Adrenal gland (tissue), 12 donors: ENCODE data around the gene VEGFD. TPM values are rescaled to one million over a fixed set of nuclear protein-coding genes. Genes with fewer than 3 reads are reported as not detected.

Experiments
- DNase-seq, 7 donors: peaks; one replicate each; pipeline ENCODE4 v3.0.0-alpha.2; 2019 to 2020
- H3K27ac ChIP-seq, 5 donors: fragments of 200-600 bp; sonication (generic) in 4 of 5; 1 replicate in 3 of 5; 2 replicates in 2 of 5; pipeline versions ENCODE4 v1.5.1 to v1.8.0; 2016 to 2020; ENCODE audit warnings: mild to moderate bottlenecking in 1 of 5
- H3K27me3 ChIP-seq: fragments of 200-600 bp; 2 replicates; pipeline ENCODE4 v1.8.0; 2021
- H3K36me3 ChIP-seq, 2 donors: fragments of 200-600 bp; replicated peaks in 1 of 2; 1 replicate in 1 of 2; 2 replicates in 1 of 2; pipeline versions ENCODE4 v1.5.1 to v1.8.0; 2018 to 2022
- H3K4me1 ChIP-seq, 2 donors: fragments of 200-600 bp; replicated peaks in 1 of 2; 1 replicate in 1 of 2; 2 replicates in 1 of 2; pipeline versions ENCODE4 v1.5.1 to v1.8.0; 2018 to 2021
- H3K4me3 ChIP-seq, 4 donors: fragments of 200-600 bp; sonication (generic) in 3 of 4; one replicate each; pipeline ENCODE4 v1.5.1; 2016 to 2018
- H3K9me3 ChIP-seq, 3 donors: fragments of 200-600 bp; sonication (generic) in 1 of 3; replicated peaks in 1 of 3; 1 replicate in 2 of 3; 2 replicates in 1 of 3; pipeline versions ENCODE4 v1.5.1 to v1.8.0; 2016 to 2021
- POLR2A ChIP-seq, 2 donors: fragments of 450-650 bp; IDR thresholded peaks; one replicate each; pipeline ENCODE4 v1.6.1; 2017; ENCODE audit warnings: antibody characterized with exemption in 2 of 2, mild to moderate bottlenecking in 2 of 2, moderate library complexity in 1 of 2
- WGBS, 4 donors: extraction: QIAGEN DNeasy Blood & Tissue Kit in 2 of 4; methylation state at CpG; one replicate each; pipeline versions ENCODE4 v1.1.5 to v1.1.7; 2013 to 2017; 5-methylcytosine and 5-hydroxymethylcytosine counted together
- intact Hi-C, 2 donors: fragments of 100-400 bp; cut with DNase I; formaldehyde crosslinking; loops; one replicate each; pipeline versions ENCODE4 v1.14.1 to v1.15.0; 2022 to 2023
- polyA plus RNA-seq, 3 donors: library from polyadenylated mRNA; stranded (reverse); fragments of 200-250 nt in 2 of 3; fragments of 350-450 nt in 1 of 3; fragmentation: Illumina TruSeq in 1 of 3; extraction: RNeasy Lipid Tissue Mini Kit (QIAGEN cat#74804) in 1 of 3; gene quantifications; one replicate each; pipeline ENCODE4 v1.2.3, GENCODE V29; 2013 to 2014
- total RNA-seq, 9 donors: library from RNA; depleted of rRNA in 4 of 9; stranded (reverse); fragments of >200 nt in 4 of 9; fragments of 120-200 nt in 1 of 9; fragmentation: NEBNext Ultra II Directional in 1 of 9; extraction: Animal tissue kit (Norgen Biotek cat#: 25700) in 1 of 9; gene quantifications; one replicate each; pipeline versions ENCODE4 v1.1.0 to v1.2.4, GENCODE V29; 2013 to 2023
- TF ChIP-seq, protein P1 (sequence below), 6 experiments: fragments of 450-650 bp in 4 of 6; fragments of 200-600 bp in 2 of 6; sonication (generic) in 1 of 6; IDR thresholded peaks; 1 replicate in 5 of 6; 2 replicates in 1 of 6; pipeline versions ENCODE4 v1.5.1 to v1.8.0; 2016 to 2021; ENCODE audit warnings: antibody characterized with exemption in 6 of 6, mild to moderate bottlenecking in 2 of 6, moderate library complexity in 1 of 6
- donor health status: healthy with polysubstance abuse.
- donor health status: Bipolar disorder and iron deficiency.
- donor health status: DM: yes; HTN: yes; CAD: no.
- donor health status: DM: no; HTN: no; CAD: no.
- donor health status: DM: no; HTN: no; CAD: no.
- donor health status: DM: yes; HTN: yes; CAD: no.

VEGFD gene
- total and polyA plus RNA-seq, 12 donors: 0.86 to 23.4 (median 11.4) TPM

DNA sequence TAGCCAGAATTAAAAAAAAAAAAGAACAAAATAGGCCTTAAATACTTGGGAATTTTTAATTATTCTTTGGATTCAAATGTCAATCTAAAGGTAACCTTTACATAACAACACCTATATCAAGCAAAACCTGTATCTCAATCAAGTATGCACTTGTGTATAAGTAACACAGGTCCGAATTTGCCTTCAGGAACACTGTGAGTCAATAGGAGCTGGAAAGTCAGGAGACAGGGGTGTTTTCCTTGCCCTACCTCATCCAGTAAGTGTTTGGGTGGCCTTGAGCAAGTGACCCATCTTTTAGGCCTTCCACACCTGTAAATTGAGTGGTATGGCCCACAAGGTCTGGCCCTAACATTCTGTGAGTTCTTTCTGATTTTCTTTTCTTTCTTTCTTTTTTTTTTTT lies 40.8 kb upstream of the VEGFD start:
- intact Hi-C loops: no loop called here
- Histone ChIP-seq H3K4me3 (no peak overlapping the region), H3K36me3 (no peaks in the 10 kb centered on the region), H3K4me1 (no peaks in the 10 kb centered on the region), H3K27me3 (no peaks in the 10 kb centered on the region), H3K27ac (no peak overlapping the region), H3K9me3 (no peaks in the 10 kb centered on the region)
- 56 to 80% (median 74%) methylated on average over 1 of the region's 1 CpG for WGBS, 4 donors
- TF ChIP-seq, protein P1, sequence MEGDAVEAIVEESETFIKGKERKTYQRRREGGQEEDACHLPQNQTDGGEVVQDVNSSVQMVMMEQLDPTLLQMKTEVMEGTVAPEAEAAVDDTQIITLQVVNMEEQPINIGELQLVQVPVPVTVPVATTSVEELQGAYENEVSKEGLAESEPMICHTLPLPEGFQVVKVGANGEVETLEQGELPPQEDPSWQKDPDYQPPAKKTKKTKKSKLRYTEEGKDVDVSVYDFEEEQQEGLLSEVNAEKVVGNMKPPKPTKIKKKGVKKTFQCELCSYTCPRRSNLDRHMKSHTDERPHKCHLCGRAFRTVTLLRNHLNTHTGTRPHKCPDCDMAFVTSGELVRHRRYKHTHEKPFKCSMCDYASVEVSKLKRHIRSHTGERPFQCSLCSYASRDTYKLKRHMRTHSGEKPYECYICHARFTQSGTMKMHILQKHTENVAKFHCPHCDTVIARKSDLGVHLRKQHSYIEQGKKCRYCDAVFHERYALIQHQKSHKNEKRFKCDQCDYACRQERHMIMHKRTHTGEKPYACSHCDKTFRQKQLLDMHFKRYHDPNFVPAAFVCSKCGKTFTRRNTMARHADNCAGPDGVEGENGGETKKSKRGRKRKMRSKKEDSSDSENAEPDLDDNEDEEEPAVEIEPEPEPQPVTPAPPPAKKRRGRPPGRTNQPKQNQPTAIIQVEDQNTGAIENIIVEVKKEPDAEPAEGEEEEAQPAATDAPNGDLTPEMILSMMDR (IDR thresholded peaks at IDR 0.05): no peak
- TF ChIP-seq POLR2A (IDR thresholded peaks at IDR 0.05): no peak
- no peak for DNase-seq

DNA sequence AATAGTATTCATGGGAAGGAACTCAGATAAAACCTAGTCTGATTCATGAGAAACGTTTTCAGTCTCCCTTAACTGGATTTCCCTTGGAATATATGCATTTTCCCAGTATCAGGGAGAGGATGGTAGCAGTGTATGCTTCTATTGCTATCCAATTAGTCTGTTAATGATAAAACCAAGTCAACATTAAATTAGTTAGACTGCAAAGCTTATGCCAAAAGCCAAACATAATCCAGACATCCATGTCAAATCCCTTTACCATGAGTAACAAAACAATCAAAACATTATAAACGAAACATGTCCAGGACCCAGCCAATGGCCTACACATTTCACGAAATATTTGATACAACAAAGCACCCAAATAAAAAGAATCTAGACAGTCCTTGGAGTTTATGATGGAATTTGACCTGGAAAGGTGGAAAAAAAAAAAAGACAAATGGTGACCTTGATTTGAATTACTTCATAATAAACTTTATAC lies 34.5 kb upstream of the VEGFD start:
- WGBS, 4 donors: 40 to 58% (median 47%) methylated on average over 3 of the region's 3 CpGs
- Histone ChIP-seq H3K9me3 (peaks cover 0 to 6% (median 0%) of the 10 kb centered on the region in 3 donors), H3K4me1 (no peaks in the 10 kb centered on the region), H3K36me3 (no peaks in the 10 kb centered on the region), H3K4me3 (no peak overlapping the region), H3K27ac (no peak overlapping the region), H3K27me3 (no peaks in the 10 kb centered on the region)
- TF ChIP-seq POLR2A (IDR thresholded peaks at IDR 0.05): no peak
- TF ChIP-seq, protein P1 (IDR thresholded peaks at IDR 0.05): no peak
- DNase-seq: no peak
- intact Hi-C loops: no loop called here

DNA sequence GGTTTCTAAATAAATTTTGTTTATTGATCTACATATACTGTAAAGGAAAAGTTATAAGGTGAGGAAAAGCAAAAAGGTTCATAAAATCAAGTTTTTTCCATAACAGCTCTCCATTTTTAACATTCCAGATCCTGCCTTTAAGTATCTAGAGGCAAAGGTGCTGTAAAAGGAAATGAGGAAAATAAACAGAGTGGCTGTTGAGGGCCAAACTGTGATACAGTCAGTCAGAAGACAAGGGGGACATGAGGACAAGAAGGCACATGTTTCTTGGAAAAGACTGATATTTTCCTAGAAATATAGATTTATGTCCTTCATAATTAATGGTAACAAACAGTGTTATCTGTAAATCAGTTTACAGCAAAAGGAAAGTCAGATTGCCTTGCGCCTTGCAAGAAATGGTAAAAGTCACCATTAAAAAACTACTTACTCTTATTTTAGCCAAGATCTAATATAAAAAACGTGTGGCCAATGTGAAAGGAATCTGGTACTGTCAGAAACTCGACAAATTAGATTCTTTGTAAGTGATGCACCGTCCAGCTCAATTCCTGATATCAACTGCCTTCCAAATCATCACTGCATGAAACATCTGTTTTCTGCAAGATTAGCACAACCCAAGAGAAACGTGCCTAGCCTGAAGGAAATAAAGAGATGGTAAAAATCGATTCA lies 34.0 kb upstream of the VEGFD start:
- DNase-seq: no peak
- H3K27ac ChIP-seq: no peak overlapping the region
- no peaks in the 10 kb centered on the region for H3K4me1 ChIP-seq
- no peaks in the 10 kb centered on the region for H3K27me3 ChIP-seq
- H3K4me3 ChIP-seq: no peak overlapping the region
- 48 to 64% (median 53%) methylated on average over 6 of the region's 6 CpGs for WGBS, 4 donors
- TF ChIP-seq, protein P1 (IDR thresholded peaks at IDR 0.05): no peak
- no peaks in the 10 kb centered on the region for H3K36me3 ChIP-seq
- intact Hi-C loops: no loop called here
- peaks cover 0 to 6% (median 0%) of the 10 kb centered on the region in 3 donors for H3K9me3 ChIP-seq

DNA sequence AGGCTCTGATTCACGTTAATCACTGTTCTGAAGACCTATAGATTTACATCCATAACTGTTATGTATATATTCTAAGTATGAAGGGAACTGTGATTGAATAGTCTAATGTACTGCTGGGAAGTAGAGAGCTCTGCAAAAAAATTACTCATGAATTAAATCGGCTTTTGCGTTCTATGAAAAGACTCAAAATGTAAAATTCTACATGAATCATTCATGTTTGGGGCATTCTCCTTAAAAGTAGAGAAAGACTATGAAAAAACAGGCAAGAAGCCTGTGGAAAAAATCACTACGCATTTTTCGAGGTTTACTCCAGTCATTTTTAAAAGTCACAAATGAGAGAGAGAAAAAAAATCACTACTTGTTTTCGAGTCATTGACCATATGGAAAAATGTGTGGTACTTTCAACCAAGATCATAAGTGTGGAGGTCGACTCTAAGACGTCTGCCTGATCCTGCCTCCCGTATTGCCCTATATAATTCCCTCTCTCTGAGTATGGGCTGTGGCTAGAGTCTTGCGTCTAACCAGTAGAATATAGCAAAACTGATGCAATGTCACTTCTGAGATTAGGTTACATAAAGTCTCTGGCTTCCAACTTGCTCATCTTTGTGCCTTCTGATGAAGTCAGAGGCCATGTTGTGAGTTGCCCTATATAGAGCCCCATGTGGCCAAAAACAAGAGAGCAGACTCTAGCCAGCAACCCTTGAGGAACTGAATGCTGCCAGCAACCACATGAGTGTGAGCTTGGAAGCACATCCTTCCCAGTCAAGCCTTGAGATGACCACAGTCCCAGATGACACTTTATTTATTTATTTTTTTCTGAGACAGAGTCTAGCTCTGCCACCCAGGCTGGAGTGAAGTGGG lies 32.1 kb upstream of the VEGFD start:
- no peak overlapping the region for H3K4me3 ChIP-seq
- DNase-seq: no peak
- H3K27ac ChIP-seq: no peak overlapping the region
- no peaks in the 10 kb centered on the region for H3K4me1 ChIP-seq
- 75 to 92% (median 84%) methylated on average over 10 of the region's 10 CpGs for WGBS, 4 donors
- peaks cover 0 to 6% (median 0%) of the 10 kb centered on the region in 3 donors for H3K9me3 ChIP-seq
- no peaks in the 10 kb centered on the region for H3K36me3 ChIP-seq
- intact Hi-C loops: no loop called here
- TF ChIP-seq POLR2A (IDR thresholded peaks at IDR 0.05): no peak
- TF ChIP-seq, protein P1 (IDR thresholded peaks at IDR 0.05): no peak
- no peaks in the 10 kb centered on the region for H3K27me3 ChIP-seq
